MM.1S (cell line): ENCODE measurements around the gene COMMD10.

Experiments used
- DNase-seq: peaks from one replicate; pipeline ENCODE4 v3.0.0-alpha.2; 2015
- H2AFZ ChIP-seq: fragments of 300-600 bp; sonication (generic); 2 replicates; pipeline ENCODE4 v1.6.0; 2016; ENCODE audit warnings: antibody characterized with exemption, low read length
- H3F3A ChIP-seq: fragments of 300-600 bp; sonication (generic); 2 replicates; pipeline ENCODE4 v1.6.1; 2016; ENCODE audit warnings: mild to moderate bottlenecking, antibody characterized with exemption, low read length, moderate library complexity, mixed read lengths; ENCODE audit not compliant: insufficient read depth
- H3K27ac ChIP-seq: fragments of 300-600 bp; sonication (generic); 2 replicates; pipeline ENCODE4 v1.5.1; 2016; ENCODE audit warnings: mild to moderate bottlenecking, low read length
- H3K27me3 ChIP-seq: fragments of 300-600 bp; sonication (generic); replicated peaks from 2 replicates; pipeline ENCODE4 v1.6.0; 2016; ENCODE audit warnings: low read length; ENCODE audit not compliant: insufficient read depth
- H3K36me3 ChIP-seq: fragments of 300-600 bp; sonication (generic); replicated peaks from 2 replicates; pipeline ENCODE4 v1.6.1; 2016; ENCODE audit warnings: mild to moderate bottlenecking, low read length, mixed read lengths; ENCODE audit not compliant: insufficient read depth
- H3K4me1 ChIP-seq: fragments of 300-600 bp; sonication (generic); 2 replicates; pipeline ENCODE4 v1.6.1; 2016; ENCODE audit warnings: low read length, mixed read lengths
- H3K4me2 ChIP-seq: fragments of 300-600 bp; sonication (generic); 2 replicates; pipeline ENCODE4 v1.6.0; 2016; ENCODE audit warnings: low read depth, low read length
- H3K4me3 ChIP-seq: fragments of 300-600 bp; sonication (generic); 2 replicates; pipeline ENCODE4 v1.5.1; 2016; ENCODE audit warnings: low read length, mixed read lengths
- H3K79me2 ChIP-seq: fragments of 300-600 bp; sonication (generic); 2 replicates; pipeline ENCODE4 v1.6.1; 2016; ENCODE audit warnings: mixed run types, low read length, mixed read lengths
- H3K9ac ChIP-seq: fragments of 300-600 bp; sonication (generic); 2 replicates; pipeline ENCODE4 v1.6.1; 2016; ENCODE audit warnings: low read length, mixed read lengths
- H3K9me2 ChIP-seq: fragments of 300-600 bp; sonication (generic); replicated peaks from 2 replicates; pipeline ENCODE4 v1.6.1; 2016; ENCODE audit warnings: mild to moderate bottlenecking, low read length, mixed read lengths; ENCODE audit not compliant: insufficient read depth
- H3K9me3 ChIP-seq: fragments of 300-600 bp; sonication (generic); replicated peaks from 2 replicates; pipeline ENCODE4 v1.6.1; 2016; ENCODE audit warnings: mild to moderate bottlenecking, low read length, mixed read lengths; ENCODE audit not compliant: insufficient read depth
- H4K20me1 ChIP-seq: fragments of 300-600 bp; sonication (generic); 2 replicates; pipeline ENCODE4 v1.6.1; 2016; ENCODE audit warnings: mild to moderate bottlenecking, low read length, moderate library complexity, mixed read lengths; ENCODE audit not compliant: insufficient read depth
- EZH2 ChIP-seq: fragments of 300-600 bp; sonication (generic); optimal IDR thresholded peaks from 2 replicates; pipeline ENCODE3; 2017; ENCODE audit warnings: low read depth, mild to moderate bottlenecking, antibody characterized with exemption, low read length, mixed read lengths
- EZH2phosphoT487 ChIP-seq: fragments of 300-600 bp; sonication (generic); IDR thresholded peaks from 2 replicates; pipeline ENCODE4 v1.6.1; 2018; ENCODE audit warnings: antibody characterized with exemption, low read length
- TF ChIP-seq, protein P1 (sequence below): fragments of 300-600 bp; sonication (generic); IDR thresholded peaks from 2 replicates; pipeline ENCODE4 v1.5.1; 2016; ENCODE audit warnings: antibody characterized with exemption, low read length, mixed read lengths

COMMD10 gene

DNA sequence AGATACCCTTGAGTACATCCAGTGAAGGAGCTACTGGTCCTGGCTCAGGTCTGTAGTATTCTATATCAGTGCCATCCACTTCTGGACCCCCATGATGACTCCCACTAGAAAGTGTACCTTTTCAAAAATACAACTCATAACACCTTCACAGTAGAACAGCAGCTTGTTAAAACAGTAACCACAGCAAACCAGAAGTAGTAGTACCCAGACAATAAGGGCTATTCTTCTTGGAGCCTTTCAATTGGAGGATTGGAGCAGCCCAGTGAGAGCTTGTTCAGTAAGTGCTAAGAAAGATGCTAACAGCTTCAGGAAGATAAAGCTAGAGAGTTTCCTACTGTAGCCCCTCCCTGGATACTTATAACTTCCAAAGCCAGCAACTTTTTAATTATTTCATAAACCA lies 42.5 kb upstream of the COMMD10 start:
- no peak overlapping the region for H2AFZ ChIP-seq
- H3K4me2 ChIP-seq, result no peak overlapping the region
- H3F3A ChIP-seq, result no peaks in the 10 kb centered on the region
- H3K79me2 ChIP-seq, result no peaks in the 10 kb centered on the region
- no peaks in the 10 kb centered on the region for H4K20me1 ChIP-seq
- no peaks in the 10 kb centered on the region for H3K4me1 ChIP-seq
- no peaks in the 10 kb centered on the region for H3K9me2 ChIP-seq
- H3K27ac ChIP-seq, result no peak overlapping the region
- no peak overlapping the region for H3K4me3 ChIP-seq
- no peaks in the 10 kb centered on the region for H3K9me3 ChIP-seq
- no peaks in the 10 kb centered on the region for H3K27me3 ChIP-seq
- no peak overlapping the region for H3K9ac ChIP-seq
- TF ChIP-seq, protein P1, sequence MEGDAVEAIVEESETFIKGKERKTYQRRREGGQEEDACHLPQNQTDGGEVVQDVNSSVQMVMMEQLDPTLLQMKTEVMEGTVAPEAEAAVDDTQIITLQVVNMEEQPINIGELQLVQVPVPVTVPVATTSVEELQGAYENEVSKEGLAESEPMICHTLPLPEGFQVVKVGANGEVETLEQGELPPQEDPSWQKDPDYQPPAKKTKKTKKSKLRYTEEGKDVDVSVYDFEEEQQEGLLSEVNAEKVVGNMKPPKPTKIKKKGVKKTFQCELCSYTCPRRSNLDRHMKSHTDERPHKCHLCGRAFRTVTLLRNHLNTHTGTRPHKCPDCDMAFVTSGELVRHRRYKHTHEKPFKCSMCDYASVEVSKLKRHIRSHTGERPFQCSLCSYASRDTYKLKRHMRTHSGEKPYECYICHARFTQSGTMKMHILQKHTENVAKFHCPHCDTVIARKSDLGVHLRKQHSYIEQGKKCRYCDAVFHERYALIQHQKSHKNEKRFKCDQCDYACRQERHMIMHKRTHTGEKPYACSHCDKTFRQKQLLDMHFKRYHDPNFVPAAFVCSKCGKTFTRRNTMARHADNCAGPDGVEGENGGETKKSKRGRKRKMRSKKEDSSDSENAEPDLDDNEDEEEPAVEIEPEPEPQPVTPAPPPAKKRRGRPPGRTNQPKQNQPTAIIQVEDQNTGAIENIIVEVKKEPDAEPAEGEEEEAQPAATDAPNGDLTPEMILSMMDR, result no peak
- no peak for TF ChIP-seq EZH2phosphoT487
- TF ChIP-seq EZH2, result no peak
- no peak for DNase-seq
- H3K36me3 ChIP-seq, result no peaks in the 10 kb centered on the region

DNA sequence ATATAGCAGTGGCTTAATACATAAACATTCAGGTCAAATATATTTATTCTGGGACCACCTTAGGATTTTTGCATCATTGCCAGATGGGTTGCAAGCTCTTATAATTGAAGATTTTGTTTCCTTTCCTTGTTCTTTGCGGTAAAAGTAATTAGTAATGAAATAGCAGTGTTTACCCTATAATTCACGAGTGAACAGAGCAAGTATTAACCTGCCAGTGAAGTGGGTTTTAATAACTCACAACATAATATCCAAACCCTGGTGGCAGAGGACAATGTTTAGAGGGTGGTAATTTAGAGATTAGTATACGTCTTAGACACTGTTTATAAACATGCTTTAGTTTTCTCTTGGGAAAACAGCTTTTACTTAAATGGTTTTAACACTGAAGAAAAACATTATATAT lies 40.8 kb upstream of the COMMD10 start:
- no peak overlapping the region for H3K9ac ChIP-seq
- no peaks in the 10 kb centered on the region for H3F3A ChIP-seq
- no peaks in the 10 kb centered on the region for H3K27me3 ChIP-seq
- no peak for DNase-seq
- no peaks in the 10 kb centered on the region for H3K36me3 ChIP-seq
- no peak overlapping the region for H3K27ac ChIP-seq
- H3K9me2 ChIP-seq, result no peaks in the 10 kb centered on the region
- TF ChIP-seq EZH2phosphoT487, result no peak
- TF ChIP-seq, protein P1, result no peak
- no peak for TF ChIP-seq EZH2
- no peaks in the 10 kb centered on the region for H3K9me3 ChIP-seq
- H4K20me1 ChIP-seq, result no peaks in the 10 kb centered on the region
- H3K4me2 ChIP-seq, result no peak overlapping the region
- no peaks in the 10 kb centered on the region for H3K4me1 ChIP-seq
- no peak overlapping the region for H3K4me3 ChIP-seq
- no peak overlapping the region for H2AFZ ChIP-seq
- no peaks in the 10 kb centered on the region for H3K79me2 ChIP-seq

DNA sequence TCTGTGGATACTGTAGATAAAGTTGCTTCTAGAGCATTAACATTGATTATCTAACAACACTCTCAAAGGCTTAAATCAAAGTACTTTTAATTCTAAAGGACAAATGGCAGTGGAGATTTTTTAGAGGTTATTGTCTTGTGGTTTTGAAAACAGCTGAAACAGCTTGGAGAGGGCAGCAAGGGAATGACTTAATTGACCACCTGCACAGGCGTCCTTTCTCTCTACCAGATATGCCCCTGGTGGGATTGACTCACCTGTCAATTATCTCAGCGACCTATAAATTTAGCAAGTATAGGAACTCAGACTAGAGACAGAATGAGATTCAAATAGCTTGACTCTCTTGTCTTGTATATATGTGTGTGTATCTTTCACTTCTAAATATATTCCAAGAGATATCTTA lies 39.0 kb upstream of the COMMD10 start:
- H3K36me3 ChIP-seq, result no peaks in the 10 kb centered on the region
- no peak for TF ChIP-seq EZH2
- TF ChIP-seq EZH2phosphoT487, result no peak
- TF ChIP-seq, protein P1, result no peak
- no peaks in the 10 kb centered on the region for H3K4me1 ChIP-seq
- no peaks in the 10 kb centered on the region for H3F3A ChIP-seq
- no peaks in the 10 kb centered on the region for H3K9me2 ChIP-seq
- H3K27ac ChIP-seq, result no peak overlapping the region
- no peaks in the 10 kb centered on the region for H3K27me3 ChIP-seq
- H3K4me2 ChIP-seq, result no peak overlapping the region
- H3K9me3 ChIP-seq, result no peaks in the 10 kb centered on the region
- H3K4me3 ChIP-seq, result no peak overlapping the region
- no peak overlapping the region for H3K9ac ChIP-seq
- no peak for DNase-seq
- H3K79me2 ChIP-seq, result no peaks in the 10 kb centered on the region
- H2AFZ ChIP-seq, result no peak overlapping the region
- H4K20me1 ChIP-seq, result no peaks in the 10 kb centered on the region
